SU-DHL-6 (cell line): ENCODE results near the gene RNF217.

Source experiments
- H2AFZ ChIP-seq: fragments of 200-600 bp; sonication (generic); 2 replicates; pipeline ENCODE4 v1.6.1; 2014; ENCODE audit warnings: low read depth, mild to moderate bottlenecking, moderate library complexity, mixed read lengths, antibody characterized with exemption, low read length; ENCODE audit not compliant: severe bottlenecking
- H3F3A ChIP-seq: fragments of 200-600 bp; shearing (Covaris generic); 2 replicates; pipeline ENCODE4 v1.6.0; 2016; ENCODE audit warnings: antibody characterized with exemption, mild to moderate bottlenecking; ENCODE audit not compliant: insufficient read depth
- H3K27ac ChIP-seq: fragments of 200-600 bp; sonication (generic); 2 replicates; pipeline ENCODE4 v1.5.1; 2016; ENCODE audit warnings: low read depth, mild to moderate bottlenecking, low read length, moderate library complexity, mixed read lengths
- H3K27me3 ChIP-seq: fragments of 200-600 bp; sonication (generic), shearing (Covaris generic); 2 replicates; pipeline ENCODE4 v1.6.0; 2014; ENCODE audit warnings: mild to moderate bottlenecking, low read length
- H3K36me3 ChIP-seq: fragments of 200-600 bp; sonication (generic); 2 replicates; pipeline ENCODE4 v1.6.1; 2014; ENCODE audit warnings: mild to moderate bottlenecking, low read length, mixed read lengths
- H3K4me2 ChIP-seq: fragments of 300-600, 200-600 bp; shearing (Covaris generic), sonication (generic); 2 replicates; pipeline ENCODE4 v1.6.0; 2014; ENCODE audit warnings: low read length, low read depth, mild to moderate bottlenecking; ENCODE audit not compliant: poor library complexity, severe bottlenecking
- H3K4me3 ChIP-seq: fragments of 200-600 bp; sonication (generic); 2 replicates; pipeline ENCODE4 v1.5.1; 2014; ENCODE audit warnings: antibody characterized with exemption, low read length, mild to moderate bottlenecking, mixed read lengths; ENCODE audit not compliant: insufficient read depth, poor library complexity, severe bottlenecking
- H3K79me2 ChIP-seq: fragments of 200-600 bp; sonication (generic); 2 replicates; pipeline ENCODE4 v1.6.1; 2014; ENCODE audit warnings: mild to moderate bottlenecking, low read length, moderate library complexity; ENCODE audit not compliant: insufficient read depth
- H3K9ac ChIP-seq: fragments of 200-600 bp; sonication (generic); 2 replicates; pipeline ENCODE4 v1.7.0; 2014; ENCODE audit warnings: mild to moderate bottlenecking, low read length
- H3K9me2 ChIP-seq: fragments of 200-600 bp; sonication (generic); replicated peaks from 2 replicates; pipeline ENCODE4 v1.6.1; 2014; ENCODE audit warnings: low read length; ENCODE audit not compliant: insufficient read depth
- H3K9me3 ChIP-seq: fragments of 200-600 bp; sonication (generic); 2 replicates; pipeline ENCODE4 v1.6.1; 2014; ENCODE audit warnings: low read length, mixed read lengths; ENCODE audit not compliant: insufficient read depth
- H4K20me1 ChIP-seq: fragments of 200-600 bp; sonication (generic); 2 replicates; pipeline ENCODE4 v1.6.1; 2014; ENCODE audit warnings: low read depth, mild to moderate bottlenecking, antibody characterized with exemption, low read length, moderate library complexity, mixed read lengths
- EZH2phosphoT487 ChIP-seq: fragments of 200-600 bp; sonication (generic), shearing (Covaris generic); conservative IDR thresholded peaks from 2 replicates; pipeline ENCODE4 v1.6.1; 2018; ENCODE audit warnings: mild to moderate bottlenecking, antibody characterized with exemption, low read length, moderate library complexity, mixed read lengths
- TF ChIP-seq, protein P1 (sequence below): fragments of 200-600 bp; sonication (generic); IDR thresholded peaks from one replicate; pipeline ENCODE4 v1.5.1; 2017; ENCODE audit warnings: antibody characterized with exemption, mild to moderate bottlenecking, low read length, moderate library complexity; ENCODE audit not compliant: insufficient read depth, poor library complexity, severe bottlenecking

Gene RNF217

DNA sequence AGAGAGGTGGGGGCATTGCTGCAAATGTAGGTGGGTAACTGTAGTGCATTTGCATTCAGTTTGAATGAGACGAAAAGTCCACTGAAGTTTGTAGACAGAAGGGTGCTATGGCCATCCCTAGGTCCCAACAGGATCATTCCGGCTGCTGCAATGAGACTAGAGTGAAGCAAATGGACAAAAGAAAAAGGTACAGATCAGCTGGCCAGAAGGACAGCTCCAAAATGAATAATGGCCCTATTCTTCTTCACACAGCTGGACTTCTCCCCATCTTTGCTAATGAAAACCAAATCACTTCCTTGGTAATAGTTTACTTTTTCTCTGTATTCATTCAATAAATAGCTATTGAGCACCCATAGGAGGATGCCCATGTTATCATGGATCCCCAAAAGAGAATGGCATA, 134.9 kb downstream of the RNF217 start:
- H3K4me2 ChIP-seq, result no peak overlapping the region
- no peaks in the 10 kb centered on the region for H4K20me1 ChIP-seq
- no peak overlapping the region for H3K4me3 ChIP-seq
- H3K36me3 ChIP-seq, result no peaks in the 10 kb centered on the region
- H2AFZ ChIP-seq, result no peak overlapping the region
- H3K9ac ChIP-seq, result no peak overlapping the region
- no peak overlapping the region for H3K27ac ChIP-seq
- no peaks in the 10 kb centered on the region for H3F3A ChIP-seq
- no peaks in the 10 kb centered on the region for H3K9me2 ChIP-seq
- no peaks in the 10 kb centered on the region for H3K27me3 ChIP-seq
- no peaks in the 10 kb centered on the region for H3K79me2 ChIP-seq
- no peak for TF ChIP-seq EZH2phosphoT487
- TF ChIP-seq, protein P1, sequence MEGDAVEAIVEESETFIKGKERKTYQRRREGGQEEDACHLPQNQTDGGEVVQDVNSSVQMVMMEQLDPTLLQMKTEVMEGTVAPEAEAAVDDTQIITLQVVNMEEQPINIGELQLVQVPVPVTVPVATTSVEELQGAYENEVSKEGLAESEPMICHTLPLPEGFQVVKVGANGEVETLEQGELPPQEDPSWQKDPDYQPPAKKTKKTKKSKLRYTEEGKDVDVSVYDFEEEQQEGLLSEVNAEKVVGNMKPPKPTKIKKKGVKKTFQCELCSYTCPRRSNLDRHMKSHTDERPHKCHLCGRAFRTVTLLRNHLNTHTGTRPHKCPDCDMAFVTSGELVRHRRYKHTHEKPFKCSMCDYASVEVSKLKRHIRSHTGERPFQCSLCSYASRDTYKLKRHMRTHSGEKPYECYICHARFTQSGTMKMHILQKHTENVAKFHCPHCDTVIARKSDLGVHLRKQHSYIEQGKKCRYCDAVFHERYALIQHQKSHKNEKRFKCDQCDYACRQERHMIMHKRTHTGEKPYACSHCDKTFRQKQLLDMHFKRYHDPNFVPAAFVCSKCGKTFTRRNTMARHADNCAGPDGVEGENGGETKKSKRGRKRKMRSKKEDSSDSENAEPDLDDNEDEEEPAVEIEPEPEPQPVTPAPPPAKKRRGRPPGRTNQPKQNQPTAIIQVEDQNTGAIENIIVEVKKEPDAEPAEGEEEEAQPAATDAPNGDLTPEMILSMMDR, result no peak
- no peaks in the 10 kb centered on the region for H3K9me3 ChIP-seq

DNA sequence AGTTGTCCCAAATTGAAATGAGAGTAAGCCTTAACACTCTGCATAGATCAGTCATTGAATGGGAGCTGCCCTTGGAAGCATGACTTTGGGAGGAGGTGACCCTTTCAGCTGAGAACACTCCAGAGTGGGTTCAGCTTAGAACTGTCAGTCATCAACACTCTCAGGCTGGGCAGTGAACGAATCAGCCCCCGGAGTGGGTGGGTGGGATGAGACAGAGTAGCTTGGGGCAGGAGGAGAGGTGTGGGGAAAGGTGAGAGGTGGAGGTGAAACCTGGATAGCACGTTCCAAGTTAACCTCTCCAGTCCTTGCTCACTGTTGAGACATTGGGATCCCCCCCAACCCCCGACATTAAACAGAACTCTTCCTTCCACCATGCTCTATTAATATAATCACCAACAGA, 136.0 kb downstream of the RNF217 start:
- TF ChIP-seq, protein P1, result no peak
- TF ChIP-seq EZH2phosphoT487, result no peak
- H3K36me3 ChIP-seq, result no peaks in the 10 kb centered on the region
- H3K27ac ChIP-seq, result no peak overlapping the region
- no peaks in the 10 kb centered on the region for H3K9me3 ChIP-seq
- H2AFZ ChIP-seq, result no peak overlapping the region
- H3F3A ChIP-seq, result no peaks in the 10 kb centered on the region
- H3K27me3 ChIP-seq, result no peaks in the 10 kb centered on the region
- H4K20me1 ChIP-seq, result no peaks in the 10 kb centered on the region
- no peaks in the 10 kb centered on the region for H3K79me2 ChIP-seq
- H3K9ac ChIP-seq, result no peak overlapping the region
- no peak overlapping the region for H3K4me2 ChIP-seq
- no peaks in the 10 kb centered on the region for H3K9me2 ChIP-seq
- H3K4me3 ChIP-seq, result no peak overlapping the region

DNA sequence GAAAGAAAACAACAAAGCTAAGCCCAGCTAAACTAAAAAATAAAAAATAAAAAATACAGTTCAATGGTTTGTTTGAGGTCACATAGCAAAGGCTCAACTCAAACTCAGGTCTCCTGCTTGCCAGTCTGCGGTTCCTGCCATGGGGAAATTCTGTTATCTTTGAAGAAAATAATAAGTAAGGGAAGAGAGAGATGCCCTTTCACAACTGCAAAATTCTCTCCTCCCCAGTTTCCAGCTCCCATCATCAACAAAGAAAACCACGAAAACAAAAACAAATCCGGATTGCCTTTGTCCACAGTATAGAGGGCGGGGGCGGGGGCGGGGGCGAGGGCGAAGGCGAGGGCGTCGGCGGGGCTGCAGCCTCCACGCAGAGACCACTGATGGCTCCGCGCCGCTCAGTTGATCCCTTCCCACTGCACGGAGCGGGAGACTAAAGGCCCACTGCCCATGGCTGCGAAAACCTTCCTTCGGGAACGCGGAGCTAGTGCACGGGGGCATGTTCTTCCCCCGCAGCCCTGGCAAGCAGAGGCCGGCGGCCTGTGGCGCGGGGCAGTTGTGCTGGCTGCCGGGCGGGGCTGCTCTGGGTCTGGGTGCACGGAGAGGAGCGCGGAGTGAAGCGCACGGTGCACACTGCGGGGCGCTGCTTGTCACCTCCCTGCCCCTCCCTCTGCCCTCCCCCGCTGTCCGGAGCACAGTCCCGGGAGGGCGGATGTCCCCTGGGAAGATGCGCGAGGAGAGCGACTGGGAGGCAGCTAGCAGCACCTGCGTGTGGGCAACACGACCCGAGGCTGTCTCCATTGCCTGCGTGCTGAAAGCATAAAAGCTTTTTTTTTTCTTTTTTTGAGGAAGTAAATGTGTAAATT, 137.2 kb downstream of the RNF217 start:
- H3K9ac ChIP-seq, result no peak overlapping the region
- H3F3A ChIP-seq, result no peaks in the 10 kb centered on the region
- no peak overlapping the region for H3K4me3 ChIP-seq
- no peaks in the 10 kb centered on the region for H4K20me1 ChIP-seq
- no peaks in the 10 kb centered on the region for H3K9me3 ChIP-seq
- H3K36me3 ChIP-seq, result no peaks in the 10 kb centered on the region
- H3K4me2 ChIP-seq, result no peak overlapping the region
- no peaks in the 10 kb centered on the region for H3K79me2 ChIP-seq
- no peak overlapping the region for H2AFZ ChIP-seq
- no peaks in the 10 kb centered on the region for H3K27me3 ChIP-seq
- H3K27ac ChIP-seq, result no peak overlapping the region
- TF ChIP-seq, protein P1, result no peak
- TF ChIP-seq EZH2phosphoT487, result no peak
- no peaks in the 10 kb centered on the region for H3K9me2 ChIP-seq
